Liver (tissue), 3 donors: Measurements from ENCODE around the gene EMSY.

ENCODE experiments used
- FOXA1 ChIP-seq: IDR thresholded peaks from 2 replicates; pipeline ENCODE4 v1.6.1; 2016; ENCODE audit warnings: antibody characterized with exemption
- GABPA ChIP-seq, 2 donors: IDR thresholded peaks in 1 of 2; conservative IDR thresholded peaks in 1 of 2; 2 replicates each; pipeline ENCODE4 v1.6.1; 2016; ENCODE audit warnings: antibody characterized with exemption in 2 of 2, mild to moderate bottlenecking in 1 of 2, moderate library complexity in 1 of 2
- SP1 ChIP-seq: IDR thresholded peaks from 2 replicates; pipeline ENCODE4 v1.6.1; 2018; ENCODE audit warnings: antibody characterized with exemption, mild to moderate bottlenecking
- TAF1 ChIP-seq: conservative IDR thresholded peaks from 2 replicates; pipeline ENCODE4 v1.6.1; 2016; ENCODE audit warnings: antibody characterized with exemption, mild to moderate bottlenecking
- YY1 ChIP-seq: IDR thresholded peaks from 2 replicates; pipeline ENCODE4 v1.6.1; 2016; ENCODE audit warnings: antibody characterized with exemption, mild to moderate bottlenecking
- TF ChIP-seq, protein P1 (sequence below): fragments of 150-350 bp; IDR thresholded peaks from 2 replicates; pipeline ENCODE4 v1.5.1; 2017; ENCODE audit warnings: improper control_type of control experiment, low read depth, low read length; ENCODE audit not compliant: missing input control
- TF ChIP-seq, protein P2 (sequence below): IDR thresholded peaks from 2 replicates; pipeline ENCODE4 v1.6.1; 2016; ENCODE audit warnings: antibody characterized with exemption, mild to moderate bottlenecking
- donor health status: healthy.
- donor health status: healthy.

DNA sequence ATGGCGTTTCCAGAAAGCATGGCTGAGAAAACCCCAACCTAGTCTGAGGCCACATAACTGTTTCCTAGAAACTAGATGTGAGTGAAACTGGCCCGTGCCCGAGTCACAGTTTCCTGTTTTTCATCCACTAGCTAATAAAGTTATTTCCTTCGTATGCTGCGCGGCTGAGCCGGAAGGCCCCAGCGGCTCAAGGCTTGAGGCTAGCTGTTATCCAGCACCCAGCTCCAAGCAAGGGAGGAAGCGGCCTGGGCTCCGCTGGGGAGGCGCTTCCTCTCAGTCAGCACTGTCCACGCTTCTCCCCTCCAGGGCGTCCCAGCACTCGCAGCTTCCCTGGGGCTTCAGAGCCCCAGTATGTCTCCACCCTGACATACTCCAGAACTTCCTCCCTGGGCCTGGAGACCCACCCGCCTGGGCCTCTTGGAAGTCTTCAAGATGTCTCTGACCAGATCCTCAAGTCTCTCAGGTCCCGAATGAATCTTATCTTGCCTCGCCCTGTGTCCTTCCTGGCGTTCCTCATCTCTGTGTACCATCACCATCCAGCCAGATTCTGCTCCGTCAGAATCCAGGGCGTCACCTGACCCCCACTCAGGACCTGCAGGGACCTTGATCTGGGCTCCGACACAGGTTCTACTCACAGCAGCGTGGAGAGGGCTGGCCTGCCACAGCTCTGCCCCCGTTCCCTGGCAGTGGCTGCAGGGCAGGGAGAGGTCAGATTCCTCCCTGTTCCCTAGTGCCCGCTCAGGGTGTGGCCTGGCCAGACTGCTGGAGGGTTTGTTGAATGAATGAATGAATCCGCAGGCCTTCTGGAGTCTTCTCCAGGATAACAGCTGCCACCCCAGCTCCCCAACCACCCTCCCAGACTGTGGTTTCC is 143.9 kb downstream of the EMSY start:
- TF ChIP-seq, protein P1, sequence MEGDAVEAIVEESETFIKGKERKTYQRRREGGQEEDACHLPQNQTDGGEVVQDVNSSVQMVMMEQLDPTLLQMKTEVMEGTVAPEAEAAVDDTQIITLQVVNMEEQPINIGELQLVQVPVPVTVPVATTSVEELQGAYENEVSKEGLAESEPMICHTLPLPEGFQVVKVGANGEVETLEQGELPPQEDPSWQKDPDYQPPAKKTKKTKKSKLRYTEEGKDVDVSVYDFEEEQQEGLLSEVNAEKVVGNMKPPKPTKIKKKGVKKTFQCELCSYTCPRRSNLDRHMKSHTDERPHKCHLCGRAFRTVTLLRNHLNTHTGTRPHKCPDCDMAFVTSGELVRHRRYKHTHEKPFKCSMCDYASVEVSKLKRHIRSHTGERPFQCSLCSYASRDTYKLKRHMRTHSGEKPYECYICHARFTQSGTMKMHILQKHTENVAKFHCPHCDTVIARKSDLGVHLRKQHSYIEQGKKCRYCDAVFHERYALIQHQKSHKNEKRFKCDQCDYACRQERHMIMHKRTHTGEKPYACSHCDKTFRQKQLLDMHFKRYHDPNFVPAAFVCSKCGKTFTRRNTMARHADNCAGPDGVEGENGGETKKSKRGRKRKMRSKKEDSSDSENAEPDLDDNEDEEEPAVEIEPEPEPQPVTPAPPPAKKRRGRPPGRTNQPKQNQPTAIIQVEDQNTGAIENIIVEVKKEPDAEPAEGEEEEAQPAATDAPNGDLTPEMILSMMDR = no peak
- TF ChIP-seq SP1 (peak; percentile 31), YY1 (peak; percentile 28), TAF1 (no peak), FOXA1 (no peak), GABPA (IDR thresholded peaks at IDR 0.05 in 1 of 2, conservative IDR thresholded peaks at IDR 0.05 in 1 of 2) (no peak)
- TF ChIP-seq, protein P2, sequence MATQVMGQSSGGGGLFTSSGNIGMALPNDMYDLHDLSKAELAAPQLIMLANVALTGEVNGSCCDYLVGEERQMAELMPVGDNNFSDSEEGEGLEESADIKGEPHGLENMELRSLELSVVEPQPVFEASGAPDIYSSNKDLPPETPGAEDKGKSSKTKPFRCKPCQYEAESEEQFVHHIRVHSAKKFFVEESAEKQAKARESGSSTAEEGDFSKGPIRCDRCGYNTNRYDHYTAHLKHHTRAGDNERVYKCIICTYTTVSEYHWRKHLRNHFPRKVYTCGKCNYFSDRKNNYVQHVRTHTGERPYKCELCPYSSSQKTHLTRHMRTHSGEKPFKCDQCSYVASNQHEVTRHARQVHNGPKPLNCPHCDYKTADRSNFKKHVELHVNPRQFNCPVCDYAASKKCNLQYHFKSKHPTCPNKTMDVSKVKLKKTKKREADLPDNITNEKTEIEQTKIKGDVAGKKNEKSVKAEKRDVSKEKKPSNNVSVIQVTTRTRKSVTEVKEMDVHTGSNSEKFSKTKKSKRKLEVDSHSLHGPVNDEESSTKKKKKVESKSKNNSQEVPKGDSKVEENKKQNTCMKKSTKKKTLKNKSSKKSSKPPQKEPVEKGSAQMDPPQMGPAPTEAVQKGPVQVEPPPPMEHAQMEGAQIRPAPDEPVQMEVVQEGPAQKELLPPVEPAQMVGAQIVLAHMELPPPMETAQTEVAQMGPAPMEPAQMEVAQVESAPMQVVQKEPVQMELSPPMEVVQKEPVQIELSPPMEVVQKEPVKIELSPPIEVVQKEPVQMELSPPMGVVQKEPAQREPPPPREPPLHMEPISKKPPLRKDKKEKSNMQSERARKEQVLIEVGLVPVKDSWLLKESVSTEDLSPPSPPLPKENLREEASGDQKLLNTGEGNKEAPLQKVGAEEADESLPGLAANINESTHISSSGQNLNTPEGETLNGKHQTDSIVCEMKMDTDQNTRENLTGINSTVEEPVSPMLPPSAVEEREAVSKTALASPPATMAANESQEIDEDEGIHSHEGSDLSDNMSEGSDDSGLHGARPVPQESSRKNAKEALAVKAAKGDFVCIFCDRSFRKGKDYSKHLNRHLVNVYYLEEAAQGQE = no peak
